ENCODE data around the gene LTBP4. TPM values are rescaled to one million over a fixed set of nuclear protein-coding genes. Genes with fewer than 3 reads are reported as not detected.
A peak's percentile ranks its signal among the peaks of the same experiment; 100 is the strongest.
"Not testable (repeated sequence)": the region's sequence is repeated elsewhere in the genome, so short reads cannot be mapped to it uniquely, and the experiment has no call there.

Gene LTBP4
- total and polyA plus RNA-seq, 2 donors (not counting 3 experiments of a cell fraction or from before 2014, with no cell fraction given) = 25.9 to 38.0 TPM

DNA sequence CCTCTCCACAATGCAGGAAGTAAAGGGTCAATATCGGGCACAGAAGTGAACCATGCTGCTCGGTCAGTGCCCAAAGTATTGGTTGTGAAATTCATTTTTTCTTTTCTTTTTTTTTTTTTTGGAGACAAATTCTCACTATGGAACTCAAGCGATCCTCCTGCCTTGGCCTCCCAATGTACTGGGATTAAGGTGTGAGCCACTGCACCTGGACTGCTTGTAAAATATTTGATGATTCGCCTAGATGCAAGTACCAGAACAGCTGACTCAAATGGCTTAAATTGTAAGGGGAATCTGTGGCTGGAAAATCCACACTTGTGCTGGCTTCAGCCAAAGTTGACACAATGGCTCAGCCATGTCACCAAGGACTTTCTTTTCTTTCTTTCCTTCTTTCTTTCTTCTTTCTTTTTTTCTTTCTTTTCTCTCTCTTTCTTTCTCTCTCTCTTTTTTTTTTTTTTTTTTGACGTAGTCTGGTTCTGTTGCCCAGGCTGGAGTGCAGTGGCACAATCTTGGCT, 45.6 kb downstream of the LTBP4 start:
- H3K4me1 ChIP-seq (ENCODE audit: control insufficient read depth, extremely low read depth, insufficient read depth, low read length) = peaks cover 16% of the 10 kb centered on the region
- FAIRE-seq (peak; percentile 4), DNase-seq (ENCODE audit: low read depth, low spot score) (no peak)
- peak overlapping the region in 1 of 3 experiments; percentile 34 for H3K4me3 ChIP-seq (replicated peaks in 1 of 3; ENCODE audit: insufficient read depth in 1 of 3, low read depth in 1 of 3, low read length in 3 of 3)
- POLR2A ChIA-PET = interaction anchor here (1.4 kb wide), 1 partner anchor 104 kb away, joined by 5 read pairs; the partner anchor contains the start of genes ACTMAP and SNRPA
- no peaks in the 10 kb centered on the region for H3K79me2 ChIP-seq (ENCODE audit: control insufficient read depth, insufficient read depth, low read length)
- TF ChIP-seq GATA2 (IDR thresholded peaks at IDR 0.05; ENCODE audit: insufficient read depth, insufficient read length, low read depth, low read length) = no peak
- TF ChIP-seq, protein P1, sequence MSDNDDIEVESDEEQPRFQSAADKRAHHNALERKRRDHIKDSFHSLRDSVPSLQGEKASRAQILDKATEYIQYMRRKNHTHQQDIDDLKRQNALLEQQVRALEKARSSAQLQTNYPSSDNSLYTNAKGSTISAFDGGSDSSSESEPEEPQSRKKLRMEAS (IDR thresholded peaks at IDR 0.05; ENCODE audit: insufficient read depth, insufficient read length) = no peak
- TF ChIP-seq MYC (IDR thresholded peaks at IDR 0.05; ENCODE audit: low read depth, low read length) = no peak
- H4K20me1 ChIP-seq (replicated peaks; ENCODE audit: control insufficient read depth, extremely low read depth, insufficient read depth, low read length) = no peaks in the 10 kb centered on the region
- peak overlapping the region; percentile 98 for H3K27ac ChIP-seq (ENCODE audit: insufficient read depth, low read depth, low read length)
- H3K9me1 ChIP-seq (replicated peaks; ENCODE audit: control insufficient read depth, extremely low read depth, insufficient read depth, low read length) = no peaks in the 10 kb centered on the region
- intact Hi-C loops (cut with micrococcal nuclease) = no loop called here
- BruUV-seq (replicated peaks) = no TSS peak
- CTCF ChIA-PET = interaction anchor here (0.6 to 5.2 kb wide), 7 partner anchors 12 to 184 kb away, joined by 3 to 81 read pairs (median 6); no protein-coding TSS in a partner anchor
- H3K9me3 ChIP-seq (replicated peaks; ENCODE audit: control insufficient read depth, insufficient read depth, low read length) = no peaks in the 10 kb centered on the region
- H3K27me3 ChIP-seq (ENCODE audit: control insufficient read depth in 2 of 2, insufficient read depth in 2 of 2, low read length in 2 of 2) = no peaks in the 10 kb centered on the region
- H2AFZ ChIP-seq (ENCODE audit: low read depth, low read length) = peak overlapping the region; percentile 83
- peak overlapping the region; percentile 97 for H3K4me2 ChIP-seq (ENCODE audit: insufficient read depth, low read length)
- dilution Hi-C loops (cut with MboI; ENCODE audit: extremely low pct_ligation_motif_present, low sequenced_read_pairs) = no loop called here
- H3K36me3 ChIP-seq (ENCODE audit: control insufficient read depth in 2 of 2, extremely low read depth in 1 of 2, insufficient read depth in 2 of 2, low read length in 2 of 2) = no peaks in the 10 kb centered on the region
- peak overlapping the region; percentile 34 for H3K9ac ChIP-seq (replicated peaks; ENCODE audit: extremely low read depth, insufficient read depth, low read length)

DNA sequence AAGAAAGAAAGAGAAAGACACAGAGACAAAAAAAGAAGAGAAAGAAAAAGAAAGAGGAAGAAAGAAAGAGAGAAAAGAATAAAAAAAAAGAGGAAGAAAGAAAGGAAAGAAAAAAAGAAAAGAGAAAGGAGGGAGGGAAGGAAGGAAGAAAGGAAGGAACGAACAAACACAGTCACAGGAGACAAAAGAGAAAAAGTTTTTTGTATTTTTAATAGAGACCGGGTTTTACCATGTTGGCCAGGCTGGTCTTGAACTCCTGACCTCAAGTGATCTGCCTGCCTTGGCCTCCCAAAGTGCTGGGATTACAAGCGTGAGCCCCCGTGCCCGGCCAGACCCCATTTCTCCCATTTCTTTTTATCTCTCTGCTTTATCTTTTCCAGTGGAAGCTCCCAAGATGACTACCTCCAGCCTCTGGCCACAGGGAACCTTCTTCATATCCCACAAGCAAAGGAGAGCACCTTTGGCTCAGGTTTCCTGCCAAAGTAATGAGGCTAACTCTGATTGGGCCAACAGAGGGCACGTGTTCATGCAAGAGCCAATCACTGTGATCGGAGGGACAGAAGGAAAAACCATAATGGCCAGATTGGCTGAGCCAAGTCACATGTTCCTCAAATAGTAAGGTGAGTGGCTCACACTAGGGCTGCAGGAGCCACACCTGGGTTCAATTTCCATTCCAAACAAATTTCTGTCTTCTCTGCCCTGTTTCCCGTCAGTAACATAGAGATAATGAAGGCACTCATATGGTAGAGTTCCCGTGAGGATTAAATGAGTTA, 48.9 kb downstream of the LTBP4 start:
- H3K79me2 ChIP-seq (ENCODE audit: control insufficient read depth, insufficient read depth, low read length); H2AFZ ChIP-seq (ENCODE audit: low read depth, low read length); H3K9me3 ChIP-seq (replicated peaks; ENCODE audit: control insufficient read depth, insufficient read depth, low read length); FAIRE-seq; BruUV-seq (replicated peaks); H3K9me1 ChIP-seq (replicated peaks; ENCODE audit: control insufficient read depth, extremely low read depth, insufficient read depth, low read length); POLR2A ChIA-PET; intact Hi-C loops (cut with micrococcal nuclease); H3K9ac ChIP-seq (replicated peaks; ENCODE audit: extremely low read depth, insufficient read depth, low read length); H3K4me3 ChIP-seq (replicated peaks in 1 of 3; ENCODE audit: insufficient read depth in 1 of 3, low read depth in 1 of 3, low read length in 3 of 3); DNase-seq (ENCODE audit: low read depth, low spot score); dilution Hi-C loops (cut with MboI; ENCODE audit: extremely low pct_ligation_motif_present, low sequenced_read_pairs); H3K36me3 ChIP-seq (ENCODE audit: control insufficient read depth in 2 of 2, extremely low read depth in 1 of 2, insufficient read depth in 2 of 2, low read length in 2 of 2); H3K27ac ChIP-seq (ENCODE audit: insufficient read depth, low read depth, low read length); H3K27me3 ChIP-seq (ENCODE audit: control insufficient read depth in 2 of 2, insufficient read depth in 2 of 2, low read length in 2 of 2); H3K4me2 ChIP-seq (ENCODE audit: insufficient read depth, low read length); H4K20me1 ChIP-seq (replicated peaks; ENCODE audit: control insufficient read depth, extremely low read depth, insufficient read depth, low read length): not testable (repeated sequence)
- CTCF ChIA-PET = interaction anchor here (2.0 kb wide), 1 partner anchor 11 kb away, joined by 6 read pairs; no protein-coding TSS in a partner anchor
- peaks cover 16% of the 10 kb centered on the region for H3K4me1 ChIP-seq (ENCODE audit: control insufficient read depth, extremely low read depth, insufficient read depth, low read length)

Data from endothelial cell of umbilical vein (primary cell).